Measurements from ENCODE around the gene LDHAL6B. TPM values are rescaled to one million over a fixed set of nuclear protein-coding genes. Genes with fewer than 3 reads are reported as not detected.

Gene LDHAL6B
- not detected for total RNA-seq

GRCh38 chr15:59206623-59207183 is at the start of gene LDHAL6B:
Gene LDHAL6B, plus strand, starts transcription at chr15:59206843. Its CDS starts 98 bp downstream, at chr15:59206941.

Small RNA genes within 50 kb of the gene (microRNA-seq; reads per million reads assigned to microRNA genes)
- gene MIR2116 (ENCODE audit: borderline microRNAs expressed, borderline replicate concordance), result not detected

Other genes starting within 250 kb of the LDHAL6B start
- 10 to 100 TPM; 38.9 to 40.8 TPM for gene RNF111, start 219.2 kb upstream of the LDHAL6B start, total RNA-seq
- 10 to 100 TPM; 67.3 to 68.5 TPM for gene CCNB2, start 101.7 kb upstream of the LDHAL6B start, total RNA-seq
- 10 to 100 TPM; 30.1 to 30.4 TPM for gene MYO1E, start 166.0 kb downstream of the LDHAL6B start, total RNA-seq
- under 1 TPM; 0.23 to 0.67 TPM for gene FAM81A, start 231.3 kb downstream of the LDHAL6B start, total RNA-seq